ENCODE data around the gene FIP1L1. TPM values are rescaled to one million over a fixed set of nuclear protein-coding genes. Genes with fewer than 3 reads are reported as not detected.
"Not testable (repeated sequence)": the region's sequence is repeated elsewhere in the genome, so short reads cannot be mapped to it uniquely, and the experiment has no call there.

The FIP1L1 gene
- 10 to 100 TPM; 42.6 to 49.8 TPM for total RNA-seq
- 10 to 100 TPM; 33.2 to 39.7 TPM for polyA plus RNA-seq
- long read RNA-seq, donor 1, transcript FIP1L1-202 (18 exons, 2,198 nt) = minor isoform, 11 of 237 reads
- long read RNA-seq, donor 1, transcript FIP1L1-201 (15 exons, 1,878 nt) = major isoform, 15 of 237 reads
- long read RNA-seq, donor 1, transcript FIP1L1-203 (18 exons, 2,180 nt) = minor isoform, 7 of 237 reads
- long read RNA-seq, donor 1, partial matches to known transcripts = 9 of 237 reads
- long read RNA-seq, donor 1, other reads (novel, unspliced or antisense) = 195 of 237 reads
- long read RNA-seq, donor 2, partial matches to known transcripts = 5 of 33 reads
- long read RNA-seq, donor 2, other reads (novel, unspliced or antisense) = 23 of 33 reads

DNA sequence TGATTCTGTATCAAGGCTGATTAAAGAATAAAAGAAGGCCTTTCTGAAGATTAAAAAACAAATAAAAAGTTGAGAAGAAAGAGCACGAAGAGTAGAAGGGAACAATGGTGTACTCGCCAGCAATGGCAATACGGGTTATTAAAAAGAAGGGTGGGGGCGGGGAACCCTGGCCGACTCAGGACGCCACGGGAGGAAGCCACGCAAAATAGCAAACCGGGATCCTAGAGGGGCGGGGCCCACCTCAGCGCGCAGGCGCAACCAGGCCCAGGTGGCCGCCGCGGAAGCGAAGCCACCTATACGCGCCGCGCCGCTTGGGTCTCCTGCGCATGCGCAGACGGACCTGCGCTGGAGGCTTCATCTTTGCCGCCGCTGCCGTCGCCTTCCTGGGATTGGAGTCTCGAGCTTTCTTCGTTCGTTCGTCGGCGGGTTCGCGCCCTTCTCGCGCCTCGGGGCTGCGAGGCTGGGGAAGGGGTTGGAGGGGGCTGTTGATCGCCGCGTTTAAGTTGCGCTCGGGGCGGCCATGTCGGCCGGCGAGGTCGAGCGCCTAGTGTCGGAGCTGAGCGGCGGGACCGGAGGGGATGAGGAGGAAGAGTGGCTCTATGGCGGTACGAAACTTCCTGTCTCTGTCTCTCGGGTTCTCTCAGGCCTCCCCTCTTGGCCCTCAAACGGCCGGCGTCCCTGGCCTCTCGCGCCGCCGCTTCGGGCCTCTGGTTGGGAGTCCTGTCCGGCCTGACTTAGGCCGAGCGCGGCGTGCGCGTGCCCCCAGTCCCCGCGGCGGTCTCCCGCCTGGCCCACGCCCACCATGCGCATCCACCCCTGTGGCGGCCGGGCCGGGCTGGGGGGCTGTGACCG lies at the start of gene FIP1L1:
TSS of gene FIP1L1 (plus strand) at position 323 of the 852 bp plus-strand sequence. CDS start at position 521, 198 bp downstream.
- Histone ChIP-seq H3K4me3 (ENCODE audit: low read length in 2 of 2) (peak within 1 kb of the TSS; percentile 36 to 98), H3K9me3 (ENCODE audit: control insufficient read depth, low read length) (no peaks in the 10 kb centered on the region), H3K27ac (ENCODE audit: low read depth in 1 of 2, low read length in 2 of 2) (peak within 1 kb of the TSS in 1 of 2 donors; percentile 34), H3K36me3 (ENCODE audit: control insufficient read depth in 1 of 2, insufficient read depth in 2 of 2, low read length in 1 of 2) (no peaks in the 10 kb centered on the region), H3K27me3 (ENCODE audit: control insufficient read depth in 1 of 2, insufficient read depth in 2 of 2, low read length in 1 of 2) (no peaks in the 10 kb centered on the region), H3K4me1 (ENCODE audit: control insufficient read depth in 1 of 2, insufficient read depth in 2 of 2, low read length in 2 of 2) (no peaks in the 10 kb centered on the region)
- ATAC-seq (ENCODE audit: low FRiP score) (peak; percentile 99), DNase-seq (peak; percentile 96 to 98)
- 0 to 1% methylated on average over 67 to 85 of the region's 85 CpGs for WGBS, 2 donors
- intact Hi-C loops (cut with DNase I) = loop anchor here (5.0 to 10.0 kb wide), 2 partner anchors 55 to 363 kb away; no protein-coding TSS in a partner anchor

GRCh38 chr4:53334916-53335315 lies 42.5 kb upstream of the FIP1L1 start:
- 90 to 91% methylated on average over 5 to 6 of the region's 6 CpGs for WGBS, 2 donors
- ATAC-seq (ENCODE audit: low FRiP score); H3K4me3 ChIP-seq (ENCODE audit: low read length in 2 of 2); H3K27me3 ChIP-seq (ENCODE audit: control insufficient read depth in 1 of 2, insufficient read depth in 2 of 2, low read length in 1 of 2); H3K9me3 ChIP-seq (ENCODE audit: control insufficient read depth, low read length); H3K27ac ChIP-seq (ENCODE audit: low read depth in 1 of 2, low read length in 2 of 2); H3K4me1 ChIP-seq (ENCODE audit: control insufficient read depth in 1 of 2, insufficient read depth in 2 of 2, low read length in 2 of 2); H3K36me3 ChIP-seq (ENCODE audit: control insufficient read depth in 1 of 2, insufficient read depth in 2 of 2, low read length in 1 of 2); DNase-seq; intact Hi-C loops (cut with DNase I): not testable (repeated sequence)

DNA sequence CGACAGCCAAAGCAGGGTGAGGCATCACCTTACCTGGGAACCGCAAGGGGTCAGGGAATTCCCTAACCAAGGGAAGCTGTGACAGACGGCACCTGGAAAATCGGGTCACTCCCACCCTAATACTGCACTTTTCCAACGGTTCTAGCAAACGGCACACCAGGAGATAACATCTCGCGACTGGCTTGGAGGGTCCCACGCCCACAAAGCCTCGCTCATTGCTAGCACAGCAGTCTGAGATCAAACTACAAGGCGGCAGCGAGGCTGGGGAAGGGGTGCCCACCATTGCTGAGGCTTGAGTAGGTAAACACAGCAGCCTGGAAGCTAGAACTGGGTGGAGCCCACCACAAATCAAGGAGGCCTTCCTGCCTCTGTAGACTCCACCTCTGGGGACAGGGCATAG lies 37.3 kb upstream of the FIP1L1 start:
- H3K27me3 ChIP-seq (ENCODE audit: control insufficient read depth in 1 of 2, insufficient read depth in 2 of 2, low read length in 1 of 2); H3K36me3 ChIP-seq (ENCODE audit: control insufficient read depth in 1 of 2, insufficient read depth in 2 of 2, low read length in 1 of 2); intact Hi-C loops (cut with DNase I); ATAC-seq (ENCODE audit: low FRiP score); DNase-seq; H3K4me1 ChIP-seq (ENCODE audit: control insufficient read depth in 1 of 2, insufficient read depth in 2 of 2, low read length in 2 of 2); H3K9me3 ChIP-seq (ENCODE audit: control insufficient read depth, low read length); H3K4me3 ChIP-seq (ENCODE audit: low read length in 2 of 2); H3K27ac ChIP-seq (ENCODE audit: low read depth in 1 of 2, low read length in 2 of 2): not testable (repeated sequence)
- WGBS, 2 donors = 93% methylated on average over 12 of the region's 12 CpGs

- DNase-seq; H3K36me3 ChIP-seq (ENCODE audit: control insufficient read depth in 1 of 2, insufficient read depth in 2 of 2, low read length in 1 of 2); H3K4me3 ChIP-seq (ENCODE audit: low read length in 2 of 2); H3K4me1 ChIP-seq (ENCODE audit: control insufficient read depth in 1 of 2, insufficient read depth in 2 of 2, low read length in 2 of 2); H3K27ac ChIP-seq (ENCODE audit: low read depth in 1 of 2, low read length in 2 of 2); ATAC-seq (ENCODE audit: low FRiP score); H3K27me3 ChIP-seq (ENCODE audit: control insufficient read depth in 1 of 2, insufficient read depth in 2 of 2, low read length in 1 of 2); H3K9me3 ChIP-seq (ENCODE audit: control insufficient read depth, low read length); intact Hi-C loops (cut with DNase I): not testable (repeated sequence)
- 95 to 97% methylated on average over 2 of the region's 2 CpGs for WGBS, 2 donors
These were observed 31.0 kb upstream of the FIP1L1 start for GRCh38 chr4:53346392-53346791.

DNA sequence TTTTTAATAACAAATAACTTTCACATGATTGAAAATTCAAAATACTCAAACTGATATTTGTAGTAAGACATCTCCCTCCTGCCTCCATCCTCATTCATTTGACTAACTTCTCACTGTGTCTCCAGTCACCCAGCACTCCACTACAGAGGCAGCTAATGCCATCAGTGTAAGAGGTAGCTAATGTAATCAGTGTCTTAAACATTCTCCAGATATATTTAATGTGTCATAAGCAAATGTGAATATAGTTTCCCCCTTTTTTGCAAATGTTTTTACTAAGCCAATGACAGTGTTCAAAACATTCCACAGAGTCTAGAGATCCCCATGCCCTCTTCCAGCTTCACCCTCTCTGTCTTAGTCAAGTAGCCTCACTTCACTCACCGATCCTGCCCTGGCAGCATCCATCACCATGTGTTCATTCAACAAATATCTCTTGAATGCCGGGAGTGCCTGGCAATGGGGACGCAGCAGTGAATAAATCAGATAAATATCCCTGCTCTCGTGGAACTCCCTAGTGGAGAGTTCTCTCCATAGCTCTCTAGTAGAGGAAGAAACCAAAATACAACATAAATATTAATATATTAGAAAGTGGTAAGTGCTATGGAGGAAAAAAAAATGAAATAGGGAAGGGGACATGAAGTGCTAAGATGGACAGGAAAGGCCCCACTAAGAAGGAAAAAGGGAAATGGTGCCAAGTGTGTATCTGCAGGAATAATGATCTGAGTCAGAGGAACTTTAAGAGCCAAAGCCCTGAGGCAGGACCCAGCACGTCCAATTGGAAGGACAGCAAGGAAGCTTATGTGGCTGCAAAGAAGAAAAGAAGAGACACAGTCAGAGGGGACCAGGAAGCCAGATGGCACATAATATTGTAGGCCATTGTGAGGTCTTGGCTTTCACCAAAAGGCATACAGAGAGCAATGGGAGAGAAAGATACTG lies 30.3 kb upstream of the FIP1L1 start:
- WGBS, 2 donors = 7% methylated on average over 5 of the region's 5 CpGs
- ATAC-seq (ENCODE audit: low FRiP score) (peak; percentile 15), DNase-seq (no peak)
- intact Hi-C loops (cut with DNase I) = no loop called here
- peaks cover 4 to 6% of the 10 kb centered on the region in 2 donors for H3K4me1 ChIP-seq (ENCODE audit: control insufficient read depth in 1 of 2, insufficient read depth in 2 of 2, low read length in 2 of 2)
- no peaks in the 10 kb centered on the region for H3K9me3 ChIP-seq (ENCODE audit: control insufficient read depth, low read length)
- H3K36me3 ChIP-seq (ENCODE audit: control insufficient read depth in 1 of 2, insufficient read depth in 2 of 2, low read length in 1 of 2) = no peaks in the 10 kb centered on the region
- no peaks in the 10 kb centered on the region for H3K27me3 ChIP-seq (ENCODE audit: control insufficient read depth in 1 of 2, insufficient read depth in 2 of 2, low read length in 1 of 2)
- peak overlapping the region in 1 of 2 donors; percentile 75 for H3K27ac ChIP-seq (ENCODE audit: low read depth in 1 of 2, low read length in 2 of 2)
- H3K4me3 ChIP-seq (ENCODE audit: low read length in 2 of 2) = no peak overlapping the region

DNA sequence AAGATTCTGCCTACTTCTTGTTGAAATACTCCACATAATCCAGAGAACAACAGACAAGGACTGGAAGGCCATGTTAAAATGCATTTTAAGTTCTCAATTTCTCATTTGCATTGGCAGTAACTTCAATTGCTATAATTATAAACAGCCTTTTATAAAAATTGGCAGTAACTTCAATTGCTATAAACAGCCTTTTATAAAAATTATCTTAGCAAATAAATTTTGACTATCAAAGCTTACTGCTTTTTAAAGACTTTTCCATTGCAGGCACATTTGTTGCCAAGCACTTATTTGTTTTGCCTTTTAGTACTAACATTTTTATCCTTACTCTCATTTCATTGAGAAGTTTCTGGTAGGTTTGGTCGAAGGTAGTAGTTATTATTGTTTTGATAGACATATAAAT lies 29.4 kb upstream of the FIP1L1 start:
- Histone ChIP-seq H3K4me1 (ENCODE audit: control insufficient read depth in 1 of 2, insufficient read depth in 2 of 2, low read length in 2 of 2) (peaks cover 4 to 6% of the 10 kb centered on the region in 2 donors), H3K27ac (ENCODE audit: low read depth in 1 of 2, low read length in 2 of 2) (no peak overlapping the region), H3K36me3 (ENCODE audit: control insufficient read depth in 1 of 2, insufficient read depth in 2 of 2, low read length in 1 of 2) (no peaks in the 10 kb centered on the region), H3K9me3 (ENCODE audit: control insufficient read depth, low read length) (no peaks in the 10 kb centered on the region), H3K4me3 (ENCODE audit: low read length in 2 of 2) (no peak overlapping the region), H3K27me3 (ENCODE audit: control insufficient read depth in 1 of 2, insufficient read depth in 2 of 2, low read length in 1 of 2) (no peaks in the 10 kb centered on the region)
- no peak for ATAC-seq (ENCODE audit: low FRiP score)
- intact Hi-C loops (cut with DNase I) = no loop called here
- 31 to 40% methylated on average over 1 of the region's 1 CpG for WGBS, 2 donors
- no peak for DNase-seq

DNA sequence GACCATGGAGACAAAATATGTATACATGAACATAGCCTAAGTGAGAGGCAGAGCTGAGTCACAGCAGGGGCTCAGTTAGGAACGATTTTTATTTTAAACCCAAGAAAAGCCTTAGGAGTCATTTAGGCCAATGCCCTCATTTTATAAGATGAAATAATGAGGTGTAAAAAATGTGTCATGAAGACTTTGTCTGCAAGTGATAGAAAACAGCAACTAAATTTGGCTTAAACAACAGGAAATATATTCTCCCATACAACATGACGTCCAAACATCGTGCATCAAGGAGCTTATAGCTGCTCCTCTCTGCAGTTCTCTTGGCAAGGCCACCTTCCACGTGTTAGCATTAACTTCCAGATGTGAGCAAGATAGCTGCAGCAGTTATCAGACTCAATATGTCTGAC lies 28.4 kb upstream of the FIP1L1 start:
- no peak overlapping the region for H3K4me3 ChIP-seq (ENCODE audit: low read length in 2 of 2)
- no peaks in the 10 kb centered on the region for H3K36me3 ChIP-seq (ENCODE audit: control insufficient read depth in 1 of 2, insufficient read depth in 2 of 2, low read length in 1 of 2)
- no peak for DNase-seq
- WGBS, 2 donors = 89 to 90% methylated on average over 4 of the region's 4 CpGs
- intact Hi-C loops (cut with DNase I) = no loop called here
- no peak for ATAC-seq (ENCODE audit: low FRiP score)
- H3K27ac ChIP-seq (ENCODE audit: low read depth in 1 of 2, low read length in 2 of 2) = no peak overlapping the region
- peaks cover 4 to 6% of the 10 kb centered on the region in 2 donors for H3K4me1 ChIP-seq (ENCODE audit: control insufficient read depth in 1 of 2, insufficient read depth in 2 of 2, low read length in 2 of 2)
- H3K27me3 ChIP-seq (ENCODE audit: control insufficient read depth in 1 of 2, insufficient read depth in 2 of 2, low read length in 1 of 2) = no peaks in the 10 kb centered on the region
- no peaks in the 10 kb centered on the region for H3K9me3 ChIP-seq (ENCODE audit: control insufficient read depth, low read length)

DNA sequence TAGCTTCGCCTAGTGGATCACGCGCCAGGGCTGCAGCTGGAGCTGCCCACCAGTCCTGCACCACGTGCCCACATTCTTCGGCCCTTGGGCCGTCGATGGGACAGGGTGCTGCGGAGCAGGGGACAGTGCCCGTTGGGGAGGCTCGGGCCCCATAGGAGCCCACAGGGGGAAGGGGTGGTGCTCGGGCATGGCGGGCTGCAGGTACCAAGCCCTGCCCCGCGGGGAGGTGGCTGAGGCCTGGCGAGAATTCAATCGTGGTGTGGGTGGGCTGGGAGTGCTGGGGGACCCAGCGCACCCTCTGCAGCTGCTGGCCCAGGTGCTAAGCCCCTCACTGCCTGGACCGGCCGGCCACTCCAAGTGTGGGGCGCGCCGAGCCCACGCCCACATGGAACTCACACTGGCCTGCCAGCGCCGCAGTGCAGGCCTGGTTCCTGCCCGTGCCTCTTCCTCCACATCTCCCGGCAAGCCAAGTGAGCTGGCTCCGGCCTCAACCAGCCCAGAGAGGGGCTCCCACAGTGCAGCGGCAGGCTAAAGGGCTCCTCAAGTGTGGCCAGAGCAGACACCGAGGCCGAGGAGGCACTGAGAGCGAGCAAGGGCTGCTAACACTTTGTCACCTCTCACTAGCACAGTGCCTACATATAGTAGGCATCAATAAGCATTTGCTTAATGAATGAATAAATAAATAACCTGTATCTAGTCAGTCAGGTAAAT lies 23.3 kb upstream of the FIP1L1 start:
- Histone ChIP-seq H3K27ac (ENCODE audit: low read depth in 1 of 2, low read length in 2 of 2) (no peak overlapping the region), H3K9me3 (ENCODE audit: control insufficient read depth, low read length) (no peaks in the 10 kb centered on the region), H3K36me3 (ENCODE audit: control insufficient read depth in 1 of 2, insufficient read depth in 2 of 2, low read length in 1 of 2) (no peaks in the 10 kb centered on the region), H3K27me3 (ENCODE audit: control insufficient read depth in 1 of 2, insufficient read depth in 2 of 2, low read length in 1 of 2) (no peaks in the 10 kb centered on the region), H3K4me3 (ENCODE audit: low read length in 2 of 2) (no peak overlapping the region), H3K4me1 (ENCODE audit: control insufficient read depth in 1 of 2, insufficient read depth in 2 of 2, low read length in 2 of 2) (no peaks in the 10 kb centered on the region)
- DNase-seq = no peak
- ATAC-seq (ENCODE audit: low FRiP score) = no peak
- intact Hi-C loops (cut with DNase I) = no loop called here
- 96% methylated on average over 27 to 32 of the region's 32 CpGs for WGBS, 2 donors

Data from aorta (tissue), 5 donors.